HCT116 (cell line): ENCODE data around the gene BARX1. TPM values are rescaled to one million over a fixed set of nuclear protein-coding genes. Genes with fewer than 3 reads are reported as not detected.

ENCODE experiments used
- ATAC-seq: fragments of 200-7000 bp; cut with Tn5 transposase; 2 replicates; pipeline ENCODE4 v1.9.1; 2020; ENCODE audit warnings: mild to moderate bottlenecking, moderate library complexity
- BruUV-seq: library from RNA; stranded (reverse); fragments of 400-500 nt; replicated peaks from 2 replicates; lab custom pipeline; 2021; lab: Mats Ljungman, UMichigan
- CTCF ChIA-PET: fragments of 300-600 bp; sonication (Branson Sonifier 250); formaldehyde crosslinking; loops from one replicate; lab custom pipeline; 2021; ENCODE audit warnings: antibody characterized with exemption; lab: Charles Lee
- POLR2A ChIA-PET: fragments of 300-600, 350-600 bp; sonication (Branson Sonifier 250); formaldehyde crosslinking; loops from one replicate; lab custom pipeline; 2021; ENCODE audit warnings: antibody characterized with exemption; lab: Charles Lee
- RAD21 ChIA-PET, 2 experiments: fragments of 300-600 bp; sonication (Branson Sonifier 250); formaldehyde crosslinking; loops; one replicate each; lab custom pipeline; 2023; ENCODE audit warnings: low total read pairs in 2 of 2; ENCODE audit not compliant: uncharacterized antibody in 2 of 2, unreplicated experiment in 2 of 2, low non-redundant PET in 1 of 2; lab: Charles Lee
- DNase-seq: peaks from one replicate; pipeline ENCODE4 v3.0.0-alpha.2; 2010; ENCODE audit warnings: low read depth, low spot score
- H2AFZ ChIP-seq: fragments of 200-600 bp; shearing (Covaris generic), sonication (generic); 2 replicates; pipeline ENCODE4 v1.6.1; 2017; ENCODE audit warnings: low read depth, mixed run types, mixed read lengths, antibody characterized with exemption, low read length; ENCODE audit not compliant: poor library complexity, severe bottlenecking
- H3K27ac ChIP-seq: 2 replicates; pipeline ENCODE4 v1.5.1; 2012; ENCODE audit warnings: low read depth, low read length
- H3K27me3 ChIP-seq: fragments of 200-600 bp; sonication (generic); 2 replicates; pipeline ENCODE4 v1.6.1; 2016; ENCODE audit warnings: mixed run types, low read length, mixed read lengths; ENCODE audit not compliant: insufficient read depth
- H3K36me3 ChIP-seq, 2 experiments: fragments of 200-500 bp in 1 of 2; fragments of 200-600 bp in 1 of 2; sonication (Bioruptor generic) in 1 of 2; sonication (generic) in 1 of 2; 2 replicates each; pipeline versions ENCODE4 v1.5.1 to v1.6.1; 2014 to 2016; ENCODE audit warnings: low read length in 2 of 2, inconsistent platforms in 1 of 2, mixed read lengths in 1 of 2, mixed run types in 1 of 2; ENCODE audit not compliant: insufficient read depth in 2 of 2, control insufficient read depth in 1 of 2
- H3K4me1 ChIP-seq, 2 experiments: fragments of 200-600 bp in 1 of 2; sonication (generic) in 1 of 2; 2 replicates each; pipeline versions ENCODE4 v1.5.1 to v1.6.1; 2012 to 2017; ENCODE audit warnings: low read length in 2 of 2, inconsistent platforms in 1 of 2, mild to moderate bottlenecking in 1 of 2, mixed read lengths in 1 of 2, mixed run types in 1 of 2, moderate library complexity in 1 of 2; ENCODE audit not compliant: insufficient read depth in 2 of 2, control insufficient read depth in 1 of 2
- H3K4me2 ChIP-seq: fragments of 200-600 bp; sonication (generic); 2 replicates; pipeline ENCODE4 v1.6.1; 2017; ENCODE audit warnings: mixed run types, low read length, mixed read lengths
- H3K4me3 ChIP-seq, 2 experiments: fragments of 200-600 bp in 1 of 2; sonication (generic) in 1 of 2; replicated peaks in 1 of 2; 2 replicates each; pipeline ENCODE4 v1.5.1; 2011 to 2016; ENCODE audit warnings: low read length in 2 of 2, control low read depth in 1 of 2, low read depth in 1 of 2, mild to moderate bottlenecking in 1 of 2, mixed read lengths in 1 of 2, mixed run types in 1 of 2
- H3K79me2 ChIP-seq: fragments of 200-600 bp; sonication (generic); 2 replicates; pipeline ENCODE4 v1.6.1; 2017; ENCODE audit warnings: mild to moderate bottlenecking, mixed run types, low read length, moderate library complexity, mixed read lengths; ENCODE audit not compliant: insufficient read depth
- H3K9ac ChIP-seq: fragments of 200-600 bp; sonication (generic); 2 replicates; pipeline ENCODE4 v1.6.1; 2016; ENCODE audit warnings: low read length, mixed read lengths
- H3K9me2 ChIP-seq: fragments of 200-600 bp; sonication (generic), shearing (Covaris generic); 2 replicates; pipeline ENCODE4 v1.6.1; 2017; ENCODE audit warnings: mixed run types, mild to moderate bottlenecking, moderate library complexity; ENCODE audit not compliant: insufficient read depth
- H3K9me3 ChIP-seq, 2 experiments: fragments of 200-500 bp in 1 of 2; fragments of 200-600 bp in 1 of 2; sonication (Bioruptor generic) in 1 of 2; sonication (generic) in 1 of 2; 2 replicates each; pipeline ENCODE4 v1.6.1; 2014 to 2017; ENCODE audit warnings: low read length in 2 of 2, mixed read lengths in 2 of 2, inconsistent platforms in 1 of 2, low read depth in 1 of 2, mild to moderate bottlenecking in 1 of 2, mixed run types in 1 of 2, moderate library complexity in 1 of 2; ENCODE audit not compliant: control insufficient read depth in 1 of 2, insufficient read depth in 1 of 2
- H4K20me1 ChIP-seq: fragments of 200-600 bp; sonication (generic), shearing (Covaris generic); 2 replicates; pipeline ENCODE4 v1.6.1; 2017; ENCODE audit warnings: mixed run types, mild to moderate bottlenecking, moderate library complexity; ENCODE audit not compliant: insufficient read depth
- CEBPB ChIP-seq: IDR thresholded peaks from 2 replicates; pipeline ENCODE4 v1.6.1; 2012; ENCODE audit warnings: low read depth
- EGR1 ChIP-seq: IDR thresholded peaks from 2 replicates; pipeline ENCODE4 v1.6.1; 2012; ENCODE audit warnings: low read depth
- ELF1 ChIP-seq: IDR thresholded peaks from 2 replicates; pipeline ENCODE4 v1.6.1; 2012; ENCODE audit warnings: low read depth, borderline replicate concordance
- EZH2 ChIP-seq: fragments of 200-600 bp; sonication (generic); IDR thresholded peaks from 2 replicates; pipeline ENCODE4 v1.6.1; 2017; ENCODE audit warnings: antibody characterized with exemption, mixed run types
- EZH2phosphoT487 ChIP-seq: fragments of 200-600 bp; IDR thresholded peaks from 2 replicates; pipeline ENCODE4 v1.6.1; 2018; ENCODE audit warnings: antibody characterized with exemption, borderline replicate concordance
- JUND ChIP-seq: IDR thresholded peaks from 2 replicates; pipeline ENCODE4 v1.6.1; 2012
- POLR2A ChIP-seq: IDR thresholded peaks from 2 replicates; pipeline ENCODE4 v1.7.0; 2011; ENCODE audit warnings: borderline replicate concordance; ENCODE audit not compliant: insufficient read depth, insufficient read length; ENCODE audit errors: extremely low read depth
- POLR2AphosphoS5 ChIP-seq: IDR thresholded peaks from 2 replicates; pipeline ENCODE4 v1.6.1; 2011; ENCODE audit warnings: mild to moderate bottlenecking, low read depth, low read length, moderate library complexity
- SP1 ChIP-seq: IDR thresholded peaks from 2 replicates; pipeline ENCODE4 v1.6.1; 2012; ENCODE audit warnings: low read depth
- TCF7L2 ChIP-seq: IDR thresholded peaks from 2 replicates; pipeline ENCODE4 v1.7.0; 2011; ENCODE audit warnings: borderline replicate concordance, inconsistent platforms; ENCODE audit not compliant: insufficient read depth, insufficient read length; ENCODE audit errors: extremely low read depth
- intact Hi-C: fragments of 100-400 bp; cut with micrococcal nuclease; formaldehyde crosslinking; loops from 2 replicates; pipeline ENCODE4 v1.10.0; 2022
- total RNA-seq: library from RNA; stranded (reverse); gene quantifications from one replicate; pipeline ENCODE4 v1.2.1, GENCODE V29; 2021; ENCODE audit not compliant: unreplicated experiment
- TF ChIP-seq, protein P1 (sequence below): IDR thresholded peaks from 2 replicates; pipeline ENCODE4 v1.6.1; 2012
- TF ChIP-seq, protein P2 (sequence below): IDR thresholded peaks from 2 replicates; pipeline ENCODE4 v1.6.1; 2012
- TF ChIP-seq, protein P3 (sequence below): IDR thresholded peaks from 2 replicates; pipeline ENCODE4 v1.6.1; 2012; ENCODE audit warnings: low read depth

The BARX1 gene
- total RNA-seq, 1 experiment from 2014 or later = not detected

- Histone ChIP-seq H3K4me3 (no peak overlapping the region), H3K4me2 (no peak overlapping the region), H3K27me3 (no peaks in the 10 kb centered on the region), H3K9me2 (no peaks in the 10 kb centered on the region), H4K20me1 (no peaks in the 10 kb centered on the region), H3K36me3 (no peaks in the 10 kb centered on the region), H2AFZ (no peak overlapping the region), H3K79me2 (no peaks in the 10 kb centered on the region), H3K9me3 (no peaks in the 10 kb centered on the region), H3K27ac (no peak overlapping the region), H3K9ac (no peak overlapping the region), H3K4me1 (no peaks in the 10 kb centered on the region)
- no peak for ATAC-seq
- ChIA-PET POLR2A (no interaction called here), CTCF (no interaction called here), RAD21 (no interaction called here)
- TF ChIP-seq, protein P1, sequence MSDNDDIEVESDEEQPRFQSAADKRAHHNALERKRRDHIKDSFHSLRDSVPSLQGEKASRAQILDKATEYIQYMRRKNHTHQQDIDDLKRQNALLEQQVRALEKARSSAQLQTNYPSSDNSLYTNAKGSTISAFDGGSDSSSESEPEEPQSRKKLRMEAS = no peak
- TF ChIP-seq, protein P2, sequence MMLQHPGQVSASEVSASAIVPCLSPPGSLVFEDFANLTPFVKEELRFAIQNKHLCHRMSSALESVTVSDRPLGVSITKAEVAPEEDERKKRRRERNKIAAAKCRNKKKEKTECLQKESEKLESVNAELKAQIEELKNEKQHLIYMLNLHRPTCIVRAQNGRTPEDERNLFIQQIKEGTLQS = no peak
- no peak for TF ChIP-seq SP1
- no peak for TF ChIP-seq ELF1
- no peak for TF ChIP-seq POLR2A
- TF ChIP-seq EZH2phosphoT487 = no peak
- TF ChIP-seq JUND = no peak
- TF ChIP-seq, protein P3, sequence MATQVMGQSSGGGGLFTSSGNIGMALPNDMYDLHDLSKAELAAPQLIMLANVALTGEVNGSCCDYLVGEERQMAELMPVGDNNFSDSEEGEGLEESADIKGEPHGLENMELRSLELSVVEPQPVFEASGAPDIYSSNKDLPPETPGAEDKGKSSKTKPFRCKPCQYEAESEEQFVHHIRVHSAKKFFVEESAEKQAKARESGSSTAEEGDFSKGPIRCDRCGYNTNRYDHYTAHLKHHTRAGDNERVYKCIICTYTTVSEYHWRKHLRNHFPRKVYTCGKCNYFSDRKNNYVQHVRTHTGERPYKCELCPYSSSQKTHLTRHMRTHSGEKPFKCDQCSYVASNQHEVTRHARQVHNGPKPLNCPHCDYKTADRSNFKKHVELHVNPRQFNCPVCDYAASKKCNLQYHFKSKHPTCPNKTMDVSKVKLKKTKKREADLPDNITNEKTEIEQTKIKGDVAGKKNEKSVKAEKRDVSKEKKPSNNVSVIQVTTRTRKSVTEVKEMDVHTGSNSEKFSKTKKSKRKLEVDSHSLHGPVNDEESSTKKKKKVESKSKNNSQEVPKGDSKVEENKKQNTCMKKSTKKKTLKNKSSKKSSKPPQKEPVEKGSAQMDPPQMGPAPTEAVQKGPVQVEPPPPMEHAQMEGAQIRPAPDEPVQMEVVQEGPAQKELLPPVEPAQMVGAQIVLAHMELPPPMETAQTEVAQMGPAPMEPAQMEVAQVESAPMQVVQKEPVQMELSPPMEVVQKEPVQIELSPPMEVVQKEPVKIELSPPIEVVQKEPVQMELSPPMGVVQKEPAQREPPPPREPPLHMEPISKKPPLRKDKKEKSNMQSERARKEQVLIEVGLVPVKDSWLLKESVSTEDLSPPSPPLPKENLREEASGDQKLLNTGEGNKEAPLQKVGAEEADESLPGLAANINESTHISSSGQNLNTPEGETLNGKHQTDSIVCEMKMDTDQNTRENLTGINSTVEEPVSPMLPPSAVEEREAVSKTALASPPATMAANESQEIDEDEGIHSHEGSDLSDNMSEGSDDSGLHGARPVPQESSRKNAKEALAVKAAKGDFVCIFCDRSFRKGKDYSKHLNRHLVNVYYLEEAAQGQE = no peak
- TF ChIP-seq TCF7L2 = no peak
- TF ChIP-seq POLR2AphosphoS5 = no peak
- no peak for TF ChIP-seq CEBPB
- no peak for TF ChIP-seq EZH2
- no peak for TF ChIP-seq EGR1
- no peak for DNase-seq
- intact Hi-C loops = no loop called here
- no TSS peak for BruUV-seq
Measured at GRCh38 chr9:93905473-93906133, 49.6 kb downstream of the BARX1 start.
